Measurements from ENCODE around the gene PPP2R3B.

Gene PPP2R3B

GRCh38 chrX:427812-428725 lies 41.4 kb upstream of the PPP2R3B start:
- peaks cover 7% of the 10 kb centered on the region for H3K27me3 ChIP-seq (ENCODE audit: insufficient read depth, poor library complexity, severe bottlenecking)
- H3K4me3 ChIP-seq (replicated peaks; ENCODE audit: insufficient read depth, low read length) = no peak overlapping the region
- DNase-seq (ENCODE audit: low read depth in 1 of 2, low spot score in 1 of 2) = peak in 1 of 2 experiments; percentile 27
- H3K27ac ChIP-seq (replicated peaks) = no peak overlapping the region
- TF ChIP-seq SPI1 (IDR thresholded peaks at IDR 0.05; ENCODE audit: borderline replicate concordance, low read depth) (no peak), GABPA (IDR thresholded peaks at IDR 0.05; ENCODE audit: low read depth) (no peak), CTCF (IDR thresholded peaks at IDR 0.05; ENCODE audit: insufficient read depth, low read length) (no peak), POLR2AphosphoS5 (IDR thresholded peaks at IDR 0.05; ENCODE audit: low read depth) (no peak), REST (IDR thresholded peaks at IDR 0.05; ENCODE audit: insufficient replicate concordance, low read depth) (no peak)

- no peak for TF ChIP-seq CTCF (IDR thresholded peaks at IDR 0.05; ENCODE audit: insufficient read depth, low read length)
- no peak for TF ChIP-seq GABPA (IDR thresholded peaks at IDR 0.05; ENCODE audit: low read depth)
- TF ChIP-seq POLR2AphosphoS5 (IDR thresholded peaks at IDR 0.05; ENCODE audit: low read depth) = no peak
- no peak for TF ChIP-seq REST (IDR thresholded peaks at IDR 0.05; ENCODE audit: insufficient replicate concordance, low read depth)
- no peak for TF ChIP-seq SPI1 (IDR thresholded peaks at IDR 0.05; ENCODE audit: borderline replicate concordance, low read depth)
- Histone ChIP-seq H3K27me3 (ENCODE audit: insufficient read depth, poor library complexity, severe bottlenecking) (peaks cover 7% of the 10 kb centered on the region), H3K27ac (replicated peaks) (no peak overlapping the region), H3K4me3 (replicated peaks; ENCODE audit: insufficient read depth, low read length) (no peak overlapping the region)
- DNase-seq (ENCODE audit: low read depth in 1 of 2, low spot score in 1 of 2) = no peak
Measured at GRCh38 chrX:426881-427280, 40.2 kb upstream of the PPP2R3B start.

- H3K27me3 ChIP-seq (ENCODE audit: insufficient read depth, poor library complexity, severe bottlenecking) = peaks cover 7% of the 10 kb centered on the region
Measured at GRCh38 chrX:425056-425455, 38.3 kb upstream of the PPP2R3B start.

More at GRCh38 chrX:425056-425455, 38.3 kb upstream of the PPP2R3B start:
- no peak overlapping the region for H3K27ac ChIP-seq (replicated peaks)
- no peak overlapping the region for H3K4me3 ChIP-seq (replicated peaks; ENCODE audit: insufficient read depth, low read length)
- DNase-seq (ENCODE audit: low read depth in 1 of 2, low spot score in 1 of 2) = no peak
- TF ChIP-seq GABPA (IDR thresholded peaks at IDR 0.05; ENCODE audit: low read depth) = no peak
- no peak for TF ChIP-seq CTCF (IDR thresholded peaks at IDR 0.05; ENCODE audit: insufficient read depth, low read length)
- no peak for TF ChIP-seq SPI1 (IDR thresholded peaks at IDR 0.05; ENCODE audit: borderline replicate concordance, low read depth)
- no peak for TF ChIP-seq REST (IDR thresholded peaks at IDR 0.05; ENCODE audit: insufficient replicate concordance, low read depth)
- TF ChIP-seq POLR2AphosphoS5 (IDR thresholded peaks at IDR 0.05; ENCODE audit: low read depth) = no peak

Data from HL-60 (cell line).